Peyer's patch (tissue), 4 donors: ENCODE measurements around the gene WNT5A.

Source experiments
- CTCF ChIP-seq, 6 experiments: fragments of 450-650 bp in 4 of 6; fragments of 200-600 bp in 2 of 6; sonication (generic) in 1 of 6; IDR thresholded peaks; one replicate each; pipeline ENCODE4 v1.5.1; 2017 to 2019; ENCODE audit warnings: antibody characterized with exemption in 6 of 6, mild to moderate bottlenecking in 3 of 6, moderate library complexity in 1 of 6
- POLR2A ChIP-seq, 2 donors: fragments of 450-650 bp; IDR thresholded peaks; one replicate each; pipeline ENCODE4 v1.5.1; 2017; ENCODE audit warnings: antibody characterized with exemption in 2 of 2, mild to moderate bottlenecking in 2 of 2, moderate library complexity in 2 of 2

- TF ChIP-seq CTCF (IDR thresholded peaks at IDR 0.05), result no peak
- TF ChIP-seq POLR2A (IDR thresholded peaks at IDR 0.05), result no peak
These were observed 36.4 kb upstream of the WNT5A start for GRCh38 chr3:55523471-55523870.
